ENCODE measurements around the gene SV2A. TPM values are rescaled to one million over a fixed set of nuclear protein-coding genes. Genes with fewer than 3 reads are reported as not detected.
A peak's percentile ranks its signal among the peaks of the same experiment; 100 is the strongest.

SV2A gene
- total RNA-seq, 6 experiments from 2014 or later = 0.12 to 0.50 (median 0.25) TPM

DNA sequence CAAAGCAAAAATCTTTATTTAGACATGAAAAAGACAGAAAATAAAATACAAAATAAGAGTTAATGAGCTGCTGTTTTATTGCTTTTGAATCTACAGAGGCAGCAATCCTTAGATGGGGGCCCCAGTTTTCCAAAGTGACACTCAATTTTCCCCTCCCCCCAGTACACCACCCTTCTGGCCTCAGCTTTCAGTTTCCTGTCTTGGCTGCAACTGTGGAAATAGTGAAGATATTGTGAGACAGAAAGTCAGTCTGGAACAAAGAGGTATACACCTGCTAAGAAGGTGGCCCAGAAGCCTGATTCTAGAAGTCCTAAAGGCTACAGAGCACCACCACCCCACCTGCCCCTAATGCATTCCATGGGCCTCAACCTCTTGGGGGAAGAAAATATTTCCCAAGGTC, 20.1 kb upstream of the SV2A start:
- Histone ChIP-seq H3K36me3 (no peaks in the 10 kb centered on the region), H3K27ac (no peak overlapping the region)
- intact Hi-C loops (cut with DNase I) = no loop called here

DNA sequence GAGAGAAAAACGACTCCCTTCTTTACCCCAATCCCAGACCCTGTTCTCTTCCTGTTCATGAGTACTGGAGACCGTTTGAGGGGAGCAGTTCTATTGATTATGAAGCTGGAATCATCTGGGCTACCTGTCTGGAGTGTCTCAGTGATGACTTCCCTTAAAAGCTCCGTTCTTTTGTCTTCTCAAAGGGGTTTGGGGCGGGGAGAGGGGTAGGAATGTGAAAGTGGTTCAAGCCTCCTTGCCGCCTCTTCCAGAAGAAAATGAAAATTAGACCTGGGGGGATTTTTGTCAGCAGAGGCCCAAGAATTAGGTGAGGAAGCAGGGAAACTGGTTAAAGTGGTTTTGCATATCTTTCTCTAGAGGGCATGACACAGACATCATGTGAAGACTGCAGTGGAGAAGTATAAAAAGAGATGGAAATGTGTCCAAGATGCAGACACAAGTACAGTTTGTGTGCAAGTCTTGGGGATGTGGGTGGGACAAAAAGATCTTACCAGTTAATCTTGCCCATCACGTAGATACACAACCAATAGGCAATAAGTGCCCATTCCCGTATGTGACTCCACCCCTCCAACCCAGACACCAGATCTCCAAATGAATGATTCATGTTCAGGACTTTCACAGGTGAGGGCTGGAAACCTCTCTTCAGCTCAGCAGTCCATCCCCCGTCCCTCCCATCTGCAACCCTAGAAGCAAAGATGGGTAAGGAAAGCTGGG, 19.5 kb upstream of the SV2A start:
- Histone ChIP-seq H3K27ac (no peak overlapping the region), H3K9me3 (no peaks in the 10 kb centered on the region), H3K36me3 (no peaks in the 10 kb centered on the region), H3K4me3 (peak overlapping the region in 1 of 3 donors; percentile 28), H3K4me1 (peaks cover 0 to 21% (median 3%) of the 10 kb centered on the region in 4 donors), H3K27me3 (no peaks in the 10 kb centered on the region)
- ATAC-seq (peak in 1 of 4 donors; percentile 55), DNase-seq (no peak)
- intact Hi-C loops (cut with DNase I) = no loop called here
- WGBS (ENCODE audit: insufficient coverage, low coverage, low lambda C conversion rate, missing lambda C conversion rate) = 18% methylated on average over 8 of the region's 8 CpGs
- TF ChIP-seq POLR2A (IDR thresholded peaks at IDR 0.05) = peak; percentile 81
- TF ChIP-seq, protein P1, sequence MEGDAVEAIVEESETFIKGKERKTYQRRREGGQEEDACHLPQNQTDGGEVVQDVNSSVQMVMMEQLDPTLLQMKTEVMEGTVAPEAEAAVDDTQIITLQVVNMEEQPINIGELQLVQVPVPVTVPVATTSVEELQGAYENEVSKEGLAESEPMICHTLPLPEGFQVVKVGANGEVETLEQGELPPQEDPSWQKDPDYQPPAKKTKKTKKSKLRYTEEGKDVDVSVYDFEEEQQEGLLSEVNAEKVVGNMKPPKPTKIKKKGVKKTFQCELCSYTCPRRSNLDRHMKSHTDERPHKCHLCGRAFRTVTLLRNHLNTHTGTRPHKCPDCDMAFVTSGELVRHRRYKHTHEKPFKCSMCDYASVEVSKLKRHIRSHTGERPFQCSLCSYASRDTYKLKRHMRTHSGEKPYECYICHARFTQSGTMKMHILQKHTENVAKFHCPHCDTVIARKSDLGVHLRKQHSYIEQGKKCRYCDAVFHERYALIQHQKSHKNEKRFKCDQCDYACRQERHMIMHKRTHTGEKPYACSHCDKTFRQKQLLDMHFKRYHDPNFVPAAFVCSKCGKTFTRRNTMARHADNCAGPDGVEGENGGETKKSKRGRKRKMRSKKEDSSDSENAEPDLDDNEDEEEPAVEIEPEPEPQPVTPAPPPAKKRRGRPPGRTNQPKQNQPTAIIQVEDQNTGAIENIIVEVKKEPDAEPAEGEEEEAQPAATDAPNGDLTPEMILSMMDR (IDR thresholded peaks at IDR 0.05) = no peak

More for the DNA sequence above, 20.1 kb upstream of the SV2A start:
- no peaks in the 10 kb centered on the region for H3K9me3 ChIP-seq
- H3K27me3 ChIP-seq = no peaks in the 10 kb centered on the region
- H3K4me3 ChIP-seq = no peak overlapping the region
- TF ChIP-seq, protein P1 (IDR thresholded peaks at IDR 0.05) = no peak
- TF ChIP-seq POLR2A (IDR thresholded peaks at IDR 0.05) = no peak
- H3K4me1 ChIP-seq = peaks cover 0 to 21% (median 3%) of the 10 kb centered on the region in 4 donors
- ATAC-seq (peak in 1 of 4 donors; percentile 5), DNase-seq (no peak)

DNA sequence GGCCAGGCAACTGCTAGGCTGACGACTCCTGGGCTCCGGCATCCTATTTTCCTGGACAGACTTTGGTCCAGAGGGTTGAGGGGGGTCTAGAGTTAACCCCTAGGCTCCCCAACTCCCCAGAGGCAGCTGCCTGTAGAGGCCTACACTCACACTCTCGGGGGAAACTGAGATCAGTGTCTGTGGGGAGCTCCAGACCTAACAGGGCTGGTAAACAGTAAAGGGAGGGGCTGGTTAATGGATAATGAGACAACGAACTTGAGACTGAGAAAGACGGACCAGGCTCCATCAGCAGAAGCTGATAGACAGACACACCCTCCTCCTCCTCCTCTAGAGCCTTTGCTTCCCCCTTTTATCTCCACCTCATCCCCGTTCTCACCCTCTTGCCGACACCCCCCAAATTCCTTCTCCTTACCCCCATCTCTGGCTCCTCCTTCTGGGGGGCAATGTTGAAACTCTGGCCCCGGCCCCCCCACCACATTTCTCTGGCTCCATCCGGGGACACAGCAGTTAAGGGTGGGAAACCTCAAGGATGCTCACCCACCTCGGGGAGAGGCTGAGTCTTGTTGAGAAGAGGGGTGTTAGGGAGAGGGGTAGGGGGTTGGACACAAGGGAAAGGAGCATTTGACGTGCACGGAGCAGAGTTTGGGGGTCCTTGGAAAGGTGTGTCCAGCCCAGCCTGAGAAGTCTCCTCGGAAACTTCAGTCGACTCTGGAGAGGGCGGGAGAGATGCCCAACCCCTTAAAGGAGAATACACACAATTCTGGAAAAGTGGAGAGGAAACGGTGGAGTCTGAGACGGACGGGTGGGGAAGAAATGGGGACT, 18.7 kb upstream of the SV2A start, which contains the start of gene MTMR11:
Gene MTMR11, minus strand, starts transcription at position 710 of the 822 bp plus-strand sequence. Its CDS starts 232 bp downstream, at position 478.
- TF ChIP-seq, protein P1 (IDR thresholded peaks at IDR 0.05) = no peak
- TF ChIP-seq POLR2A (IDR thresholded peaks at IDR 0.05) = no peak
- WGBS (ENCODE audit: insufficient coverage, low coverage, low lambda C conversion rate, missing lambda C conversion rate) = 21% methylated on average over 18 of the region's 18 CpGs
- DNase-seq = no peak
- peak; percentile 8 to 42 (median 37) for ATAC-seq
- intact Hi-C loops (cut with DNase I) = no loop called here
- Histone ChIP-seq H3K9me3 (no peaks in the 10 kb centered on the region), H3K27me3 (no peaks in the 10 kb centered on the region), H3K4me1 (peaks cover 0 to 21% (median 3%) of the 10 kb centered on the region in 4 donors), H3K36me3 (no peaks in the 10 kb centered on the region), H3K4me3 (peak within 1 kb of the TSS; percentile 16 to 28 (median 26)), H3K27ac (no peak within 1 kb of the TSS)

DNA sequence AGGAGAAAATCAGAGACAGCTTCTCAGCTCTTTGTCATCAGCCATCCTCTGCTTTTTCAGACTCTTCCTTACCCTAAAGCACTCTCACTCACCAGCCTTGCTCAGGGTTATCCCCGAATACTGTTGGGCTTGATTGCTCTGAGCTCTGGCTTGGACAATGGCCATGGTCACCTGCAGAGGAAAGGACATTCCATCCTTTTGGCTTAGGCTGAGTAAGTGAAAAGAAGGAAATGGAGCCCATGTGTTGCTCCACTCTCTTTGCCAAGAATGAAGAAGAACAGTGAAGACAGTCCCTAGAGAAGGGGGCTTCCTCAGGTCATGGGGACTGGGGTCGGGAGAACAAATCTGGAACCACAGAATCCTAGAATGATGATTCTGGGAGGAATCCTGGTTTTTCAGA, 16.7 kb upstream of the SV2A start:
- H3K4me3 ChIP-seq = no peak overlapping the region
- 71% methylated on average over 2 of the region's 2 CpGs for WGBS (ENCODE audit: insufficient coverage, low coverage, low lambda C conversion rate, missing lambda C conversion rate)
- intact Hi-C loops (cut with DNase I) = no loop called here
- no peak for DNase-seq
- no peaks in the 10 kb centered on the region for H3K27me3 ChIP-seq
- H3K36me3 ChIP-seq = no peaks in the 10 kb centered on the region
- no peaks in the 10 kb centered on the region for H3K9me3 ChIP-seq
- H3K4me1 ChIP-seq = peaks cover 0 to 19% (median 3%) of the 10 kb centered on the region in 4 donors
- TF ChIP-seq, protein P1 (IDR thresholded peaks at IDR 0.05) = no peak
- TF ChIP-seq POLR2A (IDR thresholded peaks at IDR 0.05) = no peak
- no peak for ATAC-seq
- no peak overlapping the region for H3K27ac ChIP-seq

Measured in right lobe of liver (tissue), 6 donors.